ENCODE measurements around the gene SMAD2. TPM values are rescaled to one million over a fixed set of nuclear protein-coding genes. Genes with fewer than 3 reads are reported as not detected.

SMAD2 gene
- total RNA-seq, 2 experiments from 2014 or later = 40.4 to 81.1 TPM

GRCh38 chr18:47946889-47947288, 16.4 kb upstream of the SMAD2 start:
- BruUV-seq (replicated peaks) = no TSS peak
- Histone ChIP-seq H3K27ac (ENCODE audit: low read depth, low read length, poor library complexity, severe bottlenecking) (no peak overlapping the region), H3K36me3 (ENCODE audit: insufficient read depth, low read length) (no peaks in the 10 kb centered on the region), H2AFZ (ENCODE audit: low read length) (no peak overlapping the region), H3K4me3 (ENCODE audit: low read depth, low read length, poor library complexity, severe bottlenecking) (no peak overlapping the region), H3K9me3 (ENCODE audit: low read length) (no peaks in the 10 kb centered on the region), H3K4me2 (ENCODE audit: low read length) (no peak overlapping the region), H3K79me2 (ENCODE audit: insufficient read depth, low read depth, low read length) (no peaks in the 10 kb centered on the region), H3K4me1 (ENCODE audit: insufficient read depth, low read length, poor library complexity, severe bottlenecking) (no peaks in the 10 kb centered on the region), H3K9me2 (ENCODE audit: insufficient read depth, low read length) (no peaks in the 10 kb centered on the region), H4K20me1 (ENCODE audit: insufficient read depth, low read length) (no peaks in the 10 kb centered on the region)
- intact Hi-C loops (cut with micrococcal nuclease; ENCODE audit: unreplicated experiment) = no loop called here
- DNase-seq (ENCODE audit: low spot score) = no peak
- CTCF ChIA-PET (ENCODE audit: unreplicated experiment) = no interaction called here
- no peak for TF ChIP-seq EZH2phosphoT487 (IDR thresholded peaks at IDR 0.05; ENCODE audit: borderline replicate concordance, low read depth, low read length)
- TF ChIP-seq CTCF (conservative IDR thresholded peaks at IDR 0.05; ENCODE audit: low read length) = no peak
- POLR2A ChIA-PET = interaction anchor here (0.6 kb wide), 1 partner anchor 35 kb away, joined by 9 read pairs; no protein-coding TSS in a partner anchor

DNA sequence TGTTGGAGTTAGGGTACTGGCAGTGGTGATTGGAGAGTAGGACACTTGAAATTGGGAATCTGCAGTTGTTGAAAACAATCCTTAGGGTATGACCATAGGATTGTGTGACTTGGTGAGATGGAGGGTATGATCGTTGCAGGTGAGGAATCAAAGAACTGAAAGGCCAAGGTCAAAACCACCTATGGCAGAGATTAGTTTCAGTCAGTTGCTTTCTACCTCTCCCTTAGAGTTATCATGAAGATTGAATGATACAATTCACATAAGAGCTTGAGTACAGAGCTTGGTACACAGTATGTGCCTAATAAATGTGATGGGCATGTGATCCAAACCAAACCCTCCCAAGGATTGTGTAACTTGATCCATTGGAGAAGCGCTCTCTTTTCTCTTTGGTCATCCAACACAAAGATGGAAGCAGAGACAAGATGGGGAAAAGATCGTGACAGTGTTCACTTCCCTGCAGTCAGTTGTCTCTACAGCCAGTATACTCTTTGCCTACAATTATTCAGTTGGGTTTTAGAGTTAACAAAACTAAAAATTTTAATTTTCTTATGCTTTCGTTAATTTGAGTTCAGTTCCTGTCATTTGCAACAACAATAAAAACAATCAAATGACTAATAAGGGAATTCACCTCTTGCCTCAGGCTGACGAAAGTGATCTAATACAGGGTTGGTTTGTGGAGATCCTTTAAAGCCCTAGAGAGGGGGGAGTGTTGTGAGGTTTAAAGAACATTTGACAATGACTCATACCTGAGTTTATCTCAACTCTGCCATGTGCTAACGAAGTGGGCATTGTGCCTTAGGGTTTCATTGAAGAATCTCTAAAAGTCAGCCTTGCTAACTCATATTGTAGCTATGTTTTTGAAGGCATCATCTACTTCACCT, 14.8 kb upstream of the SMAD2 start:
- intact Hi-C loops (cut with micrococcal nuclease; ENCODE audit: unreplicated experiment) = no loop called here
- CTCF ChIA-PET (ENCODE audit: unreplicated experiment) = no interaction called here
- no peaks in the 10 kb centered on the region for H3K4me1 ChIP-seq (ENCODE audit: insufficient read depth, low read length, poor library complexity, severe bottlenecking)
- H4K20me1 ChIP-seq (ENCODE audit: insufficient read depth, low read length) = no peaks in the 10 kb centered on the region
- H3K9me3 ChIP-seq (ENCODE audit: low read length) = no peaks in the 10 kb centered on the region
- H3K27ac ChIP-seq (ENCODE audit: low read depth, low read length, poor library complexity, severe bottlenecking) = no peak overlapping the region
- H3K79me2 ChIP-seq (ENCODE audit: insufficient read depth, low read depth, low read length) = no peaks in the 10 kb centered on the region
- no peak overlapping the region for H3K4me2 ChIP-seq (ENCODE audit: low read length)
- POLR2A ChIA-PET = no interaction called here
- no peak for DNase-seq (ENCODE audit: low spot score)
- TF ChIP-seq EZH2phosphoT487 (IDR thresholded peaks at IDR 0.05; ENCODE audit: borderline replicate concordance, low read depth, low read length) = no peak
- TF ChIP-seq CTCF (conservative IDR thresholded peaks at IDR 0.05; ENCODE audit: low read length) = no peak
- H3K36me3 ChIP-seq (ENCODE audit: insufficient read depth, low read length) = no peaks in the 10 kb centered on the region
- H3K9me2 ChIP-seq (ENCODE audit: insufficient read depth, low read length) = no peaks in the 10 kb centered on the region
- H2AFZ ChIP-seq (ENCODE audit: low read length) = no peak overlapping the region
- no peak overlapping the region for H3K4me3 ChIP-seq (ENCODE audit: low read depth, low read length, poor library complexity, severe bottlenecking)
- BruUV-seq (replicated peaks) = no TSS peak

DNA sequence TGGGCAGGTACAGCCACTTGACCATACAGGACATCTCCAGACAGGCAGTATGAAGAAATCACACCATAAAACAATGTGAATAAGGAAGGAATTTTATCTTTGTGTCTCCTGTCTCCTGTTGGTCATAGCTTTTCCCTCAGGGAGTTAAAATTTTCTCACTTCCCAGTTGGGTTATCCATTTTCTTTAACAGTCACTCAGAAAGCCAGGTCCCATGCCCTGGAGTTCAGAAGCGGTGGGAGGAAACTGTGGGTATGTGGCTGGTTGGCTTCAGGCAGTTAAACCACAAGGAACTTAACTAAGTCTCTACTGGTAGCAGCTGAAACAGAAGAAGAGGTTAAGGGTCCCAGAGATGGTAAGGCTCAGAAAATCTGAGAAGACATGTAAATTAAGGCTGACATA, 6.5 kb upstream of the SMAD2 start:
- intact Hi-C loops (cut with micrococcal nuclease; ENCODE audit: unreplicated experiment) = no loop called here
- H3K9me3 ChIP-seq (ENCODE audit: low read length) = no peaks in the 10 kb centered on the region
- H3K27ac ChIP-seq (ENCODE audit: low read depth, low read length, poor library complexity, severe bottlenecking) = no peak overlapping the region
- ChIA-PET POLR2A (no interaction called here), CTCF (ENCODE audit: unreplicated experiment) (no interaction called here)
- DNase-seq (ENCODE audit: low spot score) = no peak
- no peak overlapping the region for H2AFZ ChIP-seq (ENCODE audit: low read length)
- TF ChIP-seq CTCF (conservative IDR thresholded peaks at IDR 0.05; ENCODE audit: low read length) (no peak), EZH2phosphoT487 (IDR thresholded peaks at IDR 0.05; ENCODE audit: borderline replicate concordance, low read depth, low read length) (no peak)
- H3K79me2 ChIP-seq (ENCODE audit: insufficient read depth, low read depth, low read length) = no peaks in the 10 kb centered on the region
- no peak overlapping the region for H3K4me3 ChIP-seq (ENCODE audit: low read depth, low read length, poor library complexity, severe bottlenecking)
- peaks cover 7% of the 10 kb centered on the region for H3K4me1 ChIP-seq (ENCODE audit: insufficient read depth, low read length, poor library complexity, severe bottlenecking)
- BruUV-seq (replicated peaks) = no TSS peak
- H4K20me1 ChIP-seq (ENCODE audit: insufficient read depth, low read length) = no peaks in the 10 kb centered on the region
- H3K36me3 ChIP-seq (ENCODE audit: insufficient read depth, low read length) = no peaks in the 10 kb centered on the region
- no peaks in the 10 kb centered on the region for H3K9me2 ChIP-seq (ENCODE audit: insufficient read depth, low read length)
- H3K4me2 ChIP-seq (ENCODE audit: low read length) = no peak overlapping the region
